Astrocyte (in vitro differentiated cells and primary cell): ENCODE results near the gene GPR33. TPM values are rescaled to one million over a fixed set of nuclear protein-coding genes. Genes with fewer than 3 reads are reported as not detected.

Experiments used
- DNase-seq: peaks from one replicate; pipeline ENCODE4 v3.0.0-alpha.2; 2010; ENCODE audit warnings: low read depth
- FAIRE-seq: peaks from 2 replicates; lab custom pipeline; 2011; peaks lifted over from hg19 to GRCh38; lab: Jason Lieb, UNC
- H2AFZ ChIP-seq: 2 replicates; pipeline ENCODE4 v1.6.0; 2012; ENCODE audit warnings: low read depth, low read length, inconsistent platforms
- H3K27ac ChIP-seq: 2 replicates; pipeline ENCODE4 v1.5.1; 2011; ENCODE audit warnings: low read depth, low read length, inconsistent platforms
- H3K27me3 ChIP-seq: 2 replicates; pipeline ENCODE4 v1.6.0; 2011; ENCODE audit warnings: low read length, inconsistent platforms; ENCODE audit not compliant: insufficient read depth
- H3K36me3 ChIP-seq: 2 replicates; pipeline ENCODE4 v1.5.1; 2011; ENCODE audit warnings: low read length, inconsistent platforms; ENCODE audit not compliant: insufficient read depth
- H3K4me1 ChIP-seq: 2 replicates; pipeline ENCODE4 v1.5.1; 2011; ENCODE audit warnings: low read length, inconsistent platforms; ENCODE audit not compliant: insufficient read depth
- H3K4me2 ChIP-seq: 2 replicates; pipeline ENCODE4 v1.6.0; 2012; ENCODE audit warnings: low read length, inconsistent platforms
- H3K4me3 ChIP-seq: 2 replicates; pipeline ENCODE4 v1.5.1; 2011; ENCODE audit warnings: low read depth, mild to moderate bottlenecking, low read length, inconsistent platforms; ENCODE audit not compliant: insufficient read depth
- H3K79me2 ChIP-seq: 2 replicates; pipeline ENCODE4 v1.6.0; 2012; ENCODE audit warnings: mild to moderate bottlenecking, low read length, inconsistent platforms; ENCODE audit not compliant: insufficient read depth
- H3K9ac ChIP-seq: 2 replicates; pipeline ENCODE4 v1.6.0; 2012; ENCODE audit warnings: mild to moderate bottlenecking, low read length, inconsistent platforms
- H3K9me3 ChIP-seq: 2 replicates; pipeline ENCODE4 v1.5.1; 2012; ENCODE audit warnings: low read depth, mild to moderate bottlenecking, low read length, inconsistent platforms; ENCODE audit not compliant: insufficient read depth
- H4K20me1 ChIP-seq: 2 replicates; pipeline ENCODE4 v1.6.0; 2012; ENCODE audit warnings: low read length, inconsistent platforms; ENCODE audit not compliant: insufficient read depth
- H3K27ac Mint-ChIP-seq: one replicate; pipeline ENCODE4 v1.8.0; 2021; ENCODE audit warnings: mild to moderate bottlenecking, mixed read lengths; ENCODE audit not compliant: unreplicated experiment
- H3K27me3 Mint-ChIP-seq: one replicate; pipeline ENCODE4 v1.8.0; 2021; ENCODE audit warnings: low read depth, mixed read lengths; ENCODE audit not compliant: unreplicated experiment
- H3K36me3 Mint-ChIP-seq: one replicate; pipeline ENCODE4 v1.8.0; 2021; ENCODE audit warnings: low read depth, mixed read lengths; ENCODE audit not compliant: unreplicated experiment
- H3K4me1 Mint-ChIP-seq: one replicate; pipeline ENCODE4 v1.8.0; 2021; ENCODE audit warnings: low read depth, mixed read lengths; ENCODE audit not compliant: unreplicated experiment
- H3K4me3 Mint-ChIP-seq: one replicate; pipeline ENCODE4 v1.8.0; 2021; ENCODE audit warnings: mild to moderate bottlenecking, moderate library complexity, mixed read lengths; ENCODE audit not compliant: unreplicated experiment
- H3K9me3 Mint-ChIP-seq: one replicate; pipeline ENCODE4 v1.8.0; 2021; ENCODE audit warnings: mild to moderate bottlenecking, mixed read lengths; ENCODE audit not compliant: unreplicated experiment
- CTCF ChIP-seq: IDR thresholded peaks from 2 replicates; pipeline ENCODE4 v1.5.1; 2011; ENCODE audit warnings: low read depth, mild to moderate bottlenecking, inconsistent platforms, low read length, moderate library complexity; ENCODE audit not compliant: insufficient read depth
- EZH2 ChIP-seq: IDR thresholded peaks from 2 replicates; pipeline ENCODE4 v1.6.1; 2012; ENCODE audit warnings: mild to moderate bottlenecking, low read length, inconsistent platforms; ENCODE audit not compliant: insufficient read depth
- total RNA-seq: library from RNA; stranded (reverse); gene quantifications from 2 replicates; pipeline ENCODE4 v1.2.1, GENCODE V29; 2021

GPR33 gene
- total RNA-seq, 1 donor from 2014 or later = not detected

DNA sequence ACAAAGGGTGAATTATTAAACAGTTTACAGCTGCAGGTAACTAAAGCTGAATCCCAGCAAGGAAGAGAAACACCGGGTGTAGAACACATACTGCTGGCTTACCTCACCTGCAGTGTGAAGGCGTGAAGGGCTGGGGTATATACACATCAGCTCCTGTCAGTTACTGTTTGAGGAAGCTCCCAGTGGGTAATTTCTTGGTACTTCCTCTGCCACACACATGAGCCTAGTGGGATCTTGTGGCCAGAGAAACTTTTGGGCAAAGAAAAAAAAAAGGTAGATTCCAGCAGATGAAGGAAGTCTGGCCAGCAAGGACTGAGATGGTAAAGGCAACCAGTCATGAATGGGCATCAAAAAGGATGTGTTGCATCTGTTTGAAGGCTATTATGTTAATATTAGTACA is 14.0 kb upstream of the GPR33 start:
- TF ChIP-seq CTCF (no peak), EZH2 (no peak)
- Histone ChIP-seq H3K27ac (no peak overlapping the region), H3K36me3 (no peaks in the 10 kb centered on the region), H3K9me3 (no peaks in the 10 kb centered on the region), H3K79me2 (no peaks in the 10 kb centered on the region), H2AFZ (no peak overlapping the region), H4K20me1 (no peaks in the 10 kb centered on the region), H3K4me2 (no peak overlapping the region), H3K9ac (no peak overlapping the region), H3K4me1 (peaks cover 6% of the 10 kb centered on the region), H3K4me3 (no peak overlapping the region), H3K27me3 (no peaks in the 10 kb centered on the region)
- H3K36me3 Mint-ChIP-seq = no peaks in the 10 kb centered on the region
- H3K4me3 Mint-ChIP-seq = no peak overlapping the region
- DNase-seq (no peak), FAIRE-seq (no peak)
- no peaks in the 10 kb centered on the region for H3K27me3 Mint-ChIP-seq
- H3K27ac Mint-ChIP-seq = no peak overlapping the region
- H3K4me1 Mint-ChIP-seq = peaks cover 11% of the 10 kb centered on the region
- peaks cover 21% of the 10 kb centered on the region for H3K9me3 Mint-ChIP-seq

GRCh38 chr14:31492759-31493498 is 5.1 kb upstream of the GPR33 start:
- Mint-ChIP-seq H3K9me3 (peaks cover 7% of the 10 kb centered on the region), H3K4me3 (no peak overlapping the region), H3K27me3 (no peaks in the 10 kb centered on the region), H3K36me3 (peaks cover 6% of the 10 kb centered on the region), H3K27ac (no peak overlapping the region), H3K4me1 (no peaks in the 10 kb centered on the region)
- H3K79me2 ChIP-seq = no peaks in the 10 kb centered on the region
- H3K9me3 ChIP-seq = no peaks in the 10 kb centered on the region
- TF ChIP-seq CTCF = no peak
- TF ChIP-seq EZH2 = no peak
- H3K4me3 ChIP-seq = no peak overlapping the region
- DNase-seq = no peak
- no peak overlapping the region for H3K4me2 ChIP-seq
- no peaks in the 10 kb centered on the region for H3K36me3 ChIP-seq
- no peak overlapping the region for H2AFZ ChIP-seq
- no peaks in the 10 kb centered on the region for H4K20me1 ChIP-seq
- H3K9ac ChIP-seq = no peak overlapping the region
- no peaks in the 10 kb centered on the region for H3K4me1 ChIP-seq
- no peak overlapping the region for H3K27ac ChIP-seq
- FAIRE-seq = no peak
- H3K27me3 ChIP-seq = no peaks in the 10 kb centered on the region

- H3K9me3 ChIP-seq = no peaks in the 10 kb centered on the region
- no peak overlapping the region for H3K9ac ChIP-seq
- Mint-ChIP-seq H3K4me3 (no peak overlapping the region), H3K27me3 (no peaks in the 10 kb centered on the region), H3K36me3 (peaks cover 3% of the 10 kb centered on the region), H3K9me3 (no peaks in the 10 kb centered on the region), H3K27ac (no peak overlapping the region), H3K4me1 (no peaks in the 10 kb centered on the region)
- DNase-seq (no peak), FAIRE-seq (no peak)
- H3K4me1 ChIP-seq = no peaks in the 10 kb centered on the region
- no peaks in the 10 kb centered on the region for H4K20me1 ChIP-seq
- no peak overlapping the region for H3K4me3 ChIP-seq
- H2AFZ ChIP-seq = no peak overlapping the region
- no peak overlapping the region for H3K4me2 ChIP-seq
- TF ChIP-seq EZH2 = no peak
- no peak for TF ChIP-seq CTCF
- no peaks in the 10 kb centered on the region for H3K79me2 ChIP-seq
- H3K27ac ChIP-seq = no peak overlapping the region
- H3K27me3 ChIP-seq = no peaks in the 10 kb centered on the region
- no peaks in the 10 kb centered on the region for H3K36me3 ChIP-seq
Observed at GRCh38 chr14:31489691-31490090, 1.9 kb upstream of the GPR33 start.
